HG03521 (cell line): Measurements from ENCODE around the gene AMOTL1.

Experiments
- ATAC-seq: cut with Tn5 transposase; IDR thresholded peaks from one replicate; pipeline ENCODE4 v1.9.1; 2021; ENCODE audit warnings: mild to moderate bottlenecking, moderate library complexity; ENCODE audit not compliant: unreplicated experiment

The AMOTL1 gene

GRCh38 chr11:94767291-94767690 is 865 bp upstream of the AMOTL1 start:
- no peak for ATAC-seq

DNA sequence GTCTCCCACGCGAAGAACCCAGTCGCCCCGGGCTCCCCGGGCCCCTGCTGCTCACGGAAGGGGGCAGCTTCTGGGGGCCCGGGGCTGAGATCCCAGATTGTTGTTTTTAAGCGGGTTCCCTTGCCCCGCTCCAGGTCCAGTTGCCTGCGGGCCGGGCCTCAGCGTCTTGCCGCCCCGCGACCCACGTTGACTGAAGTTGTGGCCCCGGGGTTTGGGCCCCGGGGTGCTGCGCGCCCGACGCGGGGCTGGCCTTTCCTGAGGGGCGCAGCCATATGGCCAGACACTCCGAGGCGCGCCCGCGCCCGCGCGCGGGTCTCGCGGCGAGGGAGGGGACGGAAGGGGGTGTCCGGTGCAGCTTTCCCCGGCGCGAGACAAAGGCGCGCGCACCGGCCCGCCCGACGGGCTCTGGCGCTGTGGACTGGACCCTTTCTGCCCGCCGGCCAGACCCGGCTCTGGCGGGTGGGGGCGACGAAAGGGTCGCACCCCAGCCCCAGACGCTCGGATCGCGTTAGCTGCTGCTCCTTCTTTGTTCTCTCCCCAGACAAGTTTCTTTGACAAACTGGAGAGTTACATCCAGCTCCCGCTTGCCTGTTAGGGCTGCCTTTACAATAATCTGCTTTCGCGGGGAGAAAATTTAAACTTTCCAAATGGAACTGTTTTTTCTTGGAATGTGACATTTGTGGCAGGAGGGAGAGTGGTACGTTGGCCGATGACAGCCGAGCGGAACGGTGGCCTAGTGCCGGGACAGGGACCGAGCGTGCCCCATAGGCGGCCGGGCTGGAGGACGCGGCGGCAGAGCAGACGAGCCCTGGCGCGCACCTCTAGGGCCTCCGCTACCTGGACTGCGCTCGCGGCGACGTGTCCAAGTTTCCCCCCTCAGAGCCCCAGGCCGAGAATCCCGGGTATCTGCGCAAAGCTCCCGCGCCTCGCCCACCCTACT is 716 bp downstream of the AMOTL1 start:
- no peak for ATAC-seq

DNA sequence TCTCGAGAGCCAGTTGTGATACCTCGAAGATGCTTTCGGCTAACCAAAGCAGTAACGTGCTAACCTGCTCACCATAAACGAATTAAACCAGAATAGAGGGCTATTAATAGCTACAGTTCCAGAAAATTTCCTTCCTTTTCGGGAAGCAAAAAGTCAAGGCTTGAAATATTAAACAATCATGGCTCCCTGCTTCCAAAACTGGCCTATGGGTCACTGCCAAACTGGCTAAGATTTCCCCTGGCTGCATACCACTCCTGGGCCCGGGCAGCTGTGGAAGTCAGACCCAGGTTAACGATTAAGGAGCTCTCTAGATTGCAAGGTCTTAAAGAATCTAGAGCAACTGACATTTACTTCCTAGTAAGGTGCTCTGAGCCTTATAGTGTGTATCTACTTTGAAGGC is 1.7 kb downstream of the AMOTL1 start:
- ATAC-seq = no peak

DNA sequence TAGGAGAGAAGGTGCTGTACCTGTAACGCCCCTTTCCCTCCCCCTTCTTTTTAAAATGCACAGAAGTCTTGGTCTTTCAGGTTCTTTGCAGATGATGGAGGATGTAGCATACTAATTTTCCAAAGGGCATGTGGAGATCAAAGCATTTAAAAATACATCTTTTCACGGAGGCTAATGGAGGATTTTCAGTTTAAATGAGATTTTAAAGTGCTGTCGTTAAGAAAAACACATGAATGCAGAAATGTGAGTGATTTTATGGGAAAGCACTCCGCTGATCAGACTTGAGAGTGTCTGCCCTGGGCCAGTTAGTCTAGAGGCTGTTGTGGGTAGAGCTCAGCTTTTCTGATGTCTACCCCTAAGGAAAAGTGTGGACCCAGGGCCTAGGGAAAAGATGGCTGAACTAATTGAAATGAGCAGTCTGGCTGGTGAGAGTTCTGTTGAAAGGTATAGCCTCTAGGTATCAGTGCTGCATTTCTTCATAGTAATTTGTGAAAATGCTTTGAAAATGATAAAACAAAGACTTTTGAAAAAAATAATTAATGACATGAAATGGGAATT is 2.5 kb downstream of the AMOTL1 start:
- no peak for ATAC-seq

GRCh38 chr11:94771390-94771789 is 3.2 kb downstream of the AMOTL1 start:
- no peak for ATAC-seq

DNA sequence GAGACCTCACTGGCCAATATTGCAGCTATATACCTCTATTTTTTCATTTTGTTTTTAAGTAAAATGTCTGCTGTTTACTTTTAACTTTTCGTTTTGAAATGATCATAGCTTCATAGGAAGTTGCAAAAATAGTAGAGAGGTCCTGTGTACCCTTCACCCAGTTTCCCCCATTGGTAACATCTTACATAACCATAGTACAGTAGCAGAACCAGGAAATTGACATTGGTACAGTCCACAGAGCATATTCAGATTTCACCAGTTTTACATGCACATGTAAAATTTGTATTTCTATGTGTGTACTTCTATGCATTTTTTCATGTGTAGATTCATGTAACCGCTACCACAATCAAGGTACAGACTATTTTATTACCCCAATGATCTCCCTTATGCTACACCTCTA is 3.8 kb downstream of the AMOTL1 start:
- no peak for ATAC-seq

DNA sequence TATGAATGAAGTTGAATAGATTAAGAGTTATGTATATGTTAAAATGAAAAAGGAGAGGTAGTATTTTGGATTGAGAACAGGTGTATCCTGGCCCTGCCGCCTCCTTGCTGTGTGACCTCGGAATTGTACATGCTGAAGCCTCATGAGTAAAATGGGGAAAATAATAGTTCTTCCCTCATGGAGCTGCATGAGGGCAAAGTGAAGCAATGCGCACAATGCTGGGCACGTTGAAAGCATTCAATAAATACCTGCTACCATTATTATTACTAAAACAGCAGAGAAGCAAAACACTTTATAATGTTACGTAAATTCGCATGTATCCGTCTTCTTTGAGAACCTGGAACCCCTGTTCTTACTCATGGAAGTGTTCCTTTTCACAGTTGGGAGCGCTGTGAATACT is 5.7 kb downstream of the AMOTL1 start:
- ATAC-seq = no peak

DNA sequence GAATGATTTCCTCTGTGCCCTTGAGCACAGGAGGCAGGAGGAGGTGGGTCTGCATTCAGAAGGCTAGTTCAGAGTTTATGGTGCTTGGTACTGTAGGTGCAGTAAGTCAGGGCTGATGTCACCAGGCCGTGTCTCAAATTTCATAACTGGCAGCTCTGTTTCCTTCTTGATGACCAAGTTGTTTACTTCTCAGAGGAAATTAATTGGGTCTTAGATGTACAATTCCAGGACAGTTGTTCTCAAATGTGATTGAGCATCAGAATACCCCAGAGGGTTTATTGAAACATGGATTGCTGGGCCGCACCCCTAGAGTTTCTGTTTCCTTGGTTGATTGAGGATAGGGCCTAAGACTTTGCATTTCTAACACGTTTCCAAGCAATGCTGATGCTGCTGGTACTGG is 6.2 kb downstream of the AMOTL1 start:
- ATAC-seq = no peak

DNA sequence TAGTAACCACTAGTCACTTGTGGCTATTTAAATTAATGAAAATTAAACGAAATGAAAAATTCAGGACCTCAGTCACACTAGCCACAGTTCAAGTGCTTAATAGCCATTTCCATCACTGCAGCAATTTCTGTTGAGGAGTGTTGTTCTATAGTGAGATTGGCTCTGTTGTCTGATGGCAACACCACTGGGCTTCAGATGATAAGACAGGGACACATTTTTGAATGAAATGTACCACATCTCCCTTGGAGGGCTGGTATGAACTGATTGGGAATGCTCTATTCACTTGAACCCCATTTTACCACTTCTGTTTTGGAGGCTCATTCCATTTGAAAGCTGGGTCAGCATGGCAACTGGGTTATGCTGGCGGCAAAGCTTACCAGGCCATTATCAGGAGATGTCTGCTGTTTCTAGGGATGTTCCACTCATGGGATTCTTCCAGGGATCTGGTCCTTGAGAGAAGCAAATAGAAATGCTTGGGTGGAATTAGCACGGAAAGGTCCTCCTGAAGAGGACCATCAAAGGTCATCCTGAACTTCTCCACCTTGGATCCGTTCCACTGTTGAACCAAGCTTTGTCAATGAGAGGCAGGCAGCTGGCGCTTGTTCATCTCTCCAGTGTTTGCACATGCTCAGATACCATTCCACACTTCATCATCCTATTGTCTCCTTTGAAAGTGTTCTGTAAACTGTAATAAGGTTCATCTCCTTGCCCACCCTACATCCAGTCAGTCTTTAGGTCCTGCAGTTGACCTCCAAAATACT is 7.6 kb downstream of the AMOTL1 start:
- no peak for ATAC-seq

- ATAC-seq = no peak
Measured at GRCh38 chr11:94776351-94777321, 8.5 kb downstream of the AMOTL1 start.

GRCh38 chr11:94780432-94780831 is 12.3 kb downstream of the AMOTL1 start:
- no peak for ATAC-seq

DNA sequence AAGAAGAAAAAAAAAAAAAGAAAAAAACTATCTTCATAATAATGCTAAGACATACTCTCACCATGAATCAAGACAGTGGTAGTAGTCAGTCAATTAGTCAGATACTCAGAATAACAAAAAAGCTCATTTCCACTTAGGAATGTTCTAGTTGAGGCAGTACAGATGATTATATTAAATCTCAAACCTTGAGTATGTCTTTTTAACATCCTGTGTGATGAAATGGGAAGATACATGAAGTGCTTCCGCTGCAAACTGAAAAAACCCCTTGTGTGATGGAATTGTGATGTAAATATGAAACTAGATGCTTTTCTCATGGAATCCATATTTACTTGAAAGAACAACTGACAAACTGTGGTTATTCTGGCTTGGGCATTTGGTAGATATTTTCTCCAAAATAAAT is 13.7 kb downstream of the AMOTL1 start:
- ATAC-seq = no peak

- no peak for ATAC-seq
Measured at GRCh38 chr11:94782446-94782845, 14.3 kb downstream of the AMOTL1 start.

DNA sequence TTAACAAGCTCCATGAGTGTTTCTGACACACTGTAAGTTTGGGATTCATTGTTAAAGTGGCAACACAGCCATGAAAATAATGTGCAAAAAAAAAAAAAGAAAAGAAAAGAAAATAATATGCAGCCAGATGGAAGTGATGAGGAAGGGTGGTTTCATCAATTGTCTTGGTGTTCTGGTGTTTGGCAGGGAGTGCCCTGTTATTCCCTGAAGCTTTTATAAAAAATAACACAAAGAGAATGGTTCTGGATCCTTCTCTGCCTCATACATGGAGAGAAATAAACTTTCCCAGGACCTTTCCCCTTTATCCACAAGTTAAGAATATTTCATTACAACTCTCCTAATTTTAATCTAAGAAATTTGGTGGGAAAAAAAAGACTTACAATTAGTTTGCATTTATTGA is 16.7 kb downstream of the AMOTL1 start:
- ATAC-seq = no peak

DNA sequence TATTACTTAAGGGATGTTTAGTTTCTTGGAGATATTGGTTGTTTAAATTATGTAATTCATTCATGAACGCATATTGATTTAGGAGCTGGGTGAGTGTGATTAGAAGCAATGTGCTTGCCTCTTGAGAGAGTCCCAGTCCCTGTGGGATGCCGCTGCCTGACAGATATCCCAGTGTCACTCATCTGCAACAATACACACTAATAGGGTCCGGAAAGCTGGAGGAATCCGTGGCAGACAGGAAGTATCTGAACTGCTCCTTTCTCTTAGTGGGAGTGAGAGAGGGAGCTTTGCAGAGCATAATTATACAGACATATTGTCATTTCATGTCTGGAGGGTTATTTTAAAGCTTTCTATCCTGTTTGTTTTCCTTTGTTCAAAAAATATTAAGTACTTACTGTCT is 17.4 kb downstream of the AMOTL1 start:
- no peak for ATAC-seq

- ATAC-seq = no peak
Measured at GRCh38 chr11:94786264-94787126, 18.3 kb downstream of the AMOTL1 start.

- no peak for ATAC-seq
Measured at GRCh38 chr11:94787801-94788200, 19.6 kb downstream of the AMOTL1 start.

- ATAC-seq = no peak
Measured at GRCh38 chr11:94788396-94788795, 20.2 kb downstream of the AMOTL1 start.

GRCh38 chr11:94790197-94790596 is 22.0 kb downstream of the AMOTL1 start:
- no peak for ATAC-seq
